HPDE6-E6E7 (cell line): ENCODE results near the gene THADA.
"Not testable (repeated sequence)": the region's sequence is repeated elsewhere in the genome, so short reads cannot be mapped to it uniquely, and the experiment has no call there.

Experiments
- DNase-seq: peaks from one replicate; pipeline ENCODE4 v3.0.0; 2011; ENCODE audit warnings: missing footprints; ENCODE audit errors: extremely low spot score

The THADA gene

GRCh38 chr2:43469094-43469493 is 126.7 kb downstream of the THADA start:
- no peak for DNase-seq

- no peak for DNase-seq
Measured at GRCh38 chr2:43467891-43468290, 127.9 kb downstream of the THADA start.

GRCh38 chr2:43465234-43465633 is 130.6 kb downstream of the THADA start:
- no peak for DNase-seq

- no peak for DNase-seq
Measured at GRCh38 chr2:43464590-43464989, 131.2 kb downstream of the THADA start.

GRCh38 chr2:43462866-43463641 is 132.8 kb downstream of the THADA start:
- DNase-seq, result no peak

- no peak for DNase-seq
Measured at GRCh38 chr2:43461453-43462073, 134.3 kb downstream of the THADA start.

GRCh38 chr2:43460611-43461365 is 135.1 kb downstream of the THADA start:
- no peak for DNase-seq

GRCh38 chr2:43460174-43460546 is 135.7 kb downstream of the THADA start:
- no peak for DNase-seq

GRCh38 chr2:43459446-43460173 is 136.2 kb downstream of the THADA start:
- DNase-seq, result no peak

GRCh38 chr2:43458014-43458628 is 137.7 kb downstream of the THADA start:
- peak; percentile 21 for DNase-seq

GRCh38 chr2:43455731-43456642 is 139.9 kb downstream of the THADA start:
- DNase-seq, result no peak

GRCh38 chr2:43455296-43455695 is 140.5 kb downstream of the THADA start:
- DNase-seq, result no peak

GRCh38 chr2:43454791-43455190 is 141.0 kb downstream of the THADA start:
- no peak for DNase-seq

- no peak for DNase-seq
Measured at GRCh38 chr2:43453179-43454170, 142.4 kb downstream of the THADA start.

GRCh38 chr2:43452318-43452731 is 143.5 kb downstream of the THADA start:
- no peak for DNase-seq

GRCh38 chr2:43450617-43451016 is 145.2 kb downstream of the THADA start:
- no peak for DNase-seq

- no peak for DNase-seq
Measured at GRCh38 chr2:43448822-43449110, 147.1 kb downstream of the THADA start.

- DNase-seq, result no peak
Measured at GRCh38 chr2:43448011-43448821, 147.6 kb downstream of the THADA start.

- not testable (repeated sequence) for DNase-seq
Measured at GRCh38 chr2:43446755-43447154, 149.1 kb downstream of the THADA start.
